A673 (cell line): ENCODE results near the gene KIR2DL1.
"Not testable (repeated sequence)": the region's sequence is repeated elsewhere in the genome, so short reads cannot be mapped to it uniquely, and the experiment has no call there.

Source experiments
- EZH2 ChIP-seq: fragments of 200-600 bp; sonication (generic); IDR thresholded peaks from 2 replicates; pipeline ENCODE4 v1.6.1; 2017; ENCODE audit warnings: borderline replicate concordance, low read depth, mild to moderate bottlenecking, mixed read lengths, antibody characterized with exemption, low read length; ENCODE audit not compliant: poor library complexity, severe bottlenecking
- TF ChIP-seq, protein P1 (sequence below): fragments of 300-800, 200-600 bp; sonication (generic); conservative IDR thresholded peaks from 2 replicates; pipeline ENCODE4 v1.5.1; 2017; ENCODE audit warnings: low read depth, mild to moderate bottlenecking, antibody characterized with exemption, low read length, moderate library complexity, mixed read lengths

DNA sequence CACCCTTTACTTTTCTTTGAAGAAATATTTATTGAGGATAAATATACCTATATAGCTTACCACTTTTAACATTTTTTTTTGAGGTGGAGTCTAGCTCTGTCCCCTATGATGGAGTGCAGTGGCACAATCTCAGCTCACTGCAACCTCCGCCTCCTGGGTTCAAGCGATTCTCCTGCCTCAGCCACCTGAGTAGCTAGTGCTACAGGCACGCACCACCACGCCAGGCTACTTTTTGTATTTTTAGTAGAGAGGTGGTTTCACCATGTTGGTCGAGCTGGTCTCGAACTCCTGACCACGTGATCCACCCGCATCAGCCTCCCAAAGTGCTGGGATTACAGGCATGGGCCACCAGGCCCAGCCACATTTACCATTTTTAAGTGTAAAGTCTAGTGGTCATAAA lies 6.2 kb downstream of the KIR2DL1 start:
- TF ChIP-seq, protein P1, sequence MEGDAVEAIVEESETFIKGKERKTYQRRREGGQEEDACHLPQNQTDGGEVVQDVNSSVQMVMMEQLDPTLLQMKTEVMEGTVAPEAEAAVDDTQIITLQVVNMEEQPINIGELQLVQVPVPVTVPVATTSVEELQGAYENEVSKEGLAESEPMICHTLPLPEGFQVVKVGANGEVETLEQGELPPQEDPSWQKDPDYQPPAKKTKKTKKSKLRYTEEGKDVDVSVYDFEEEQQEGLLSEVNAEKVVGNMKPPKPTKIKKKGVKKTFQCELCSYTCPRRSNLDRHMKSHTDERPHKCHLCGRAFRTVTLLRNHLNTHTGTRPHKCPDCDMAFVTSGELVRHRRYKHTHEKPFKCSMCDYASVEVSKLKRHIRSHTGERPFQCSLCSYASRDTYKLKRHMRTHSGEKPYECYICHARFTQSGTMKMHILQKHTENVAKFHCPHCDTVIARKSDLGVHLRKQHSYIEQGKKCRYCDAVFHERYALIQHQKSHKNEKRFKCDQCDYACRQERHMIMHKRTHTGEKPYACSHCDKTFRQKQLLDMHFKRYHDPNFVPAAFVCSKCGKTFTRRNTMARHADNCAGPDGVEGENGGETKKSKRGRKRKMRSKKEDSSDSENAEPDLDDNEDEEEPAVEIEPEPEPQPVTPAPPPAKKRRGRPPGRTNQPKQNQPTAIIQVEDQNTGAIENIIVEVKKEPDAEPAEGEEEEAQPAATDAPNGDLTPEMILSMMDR = not testable (repeated sequence)
- not testable (repeated sequence) for TF ChIP-seq EZH2
